ENCODE data around the gene OASL. TPM values are rescaled to one million over a fixed set of nuclear protein-coding genes. Genes with fewer than 3 reads are reported as not detected.

OASL gene
- total and polyA plus RNA-seq, 9 of the 15 experiments (the other 6 are each of a cell fraction or from before 2014, with no cell fraction given) = 0.14 TPM; not detected in 8

DNA sequence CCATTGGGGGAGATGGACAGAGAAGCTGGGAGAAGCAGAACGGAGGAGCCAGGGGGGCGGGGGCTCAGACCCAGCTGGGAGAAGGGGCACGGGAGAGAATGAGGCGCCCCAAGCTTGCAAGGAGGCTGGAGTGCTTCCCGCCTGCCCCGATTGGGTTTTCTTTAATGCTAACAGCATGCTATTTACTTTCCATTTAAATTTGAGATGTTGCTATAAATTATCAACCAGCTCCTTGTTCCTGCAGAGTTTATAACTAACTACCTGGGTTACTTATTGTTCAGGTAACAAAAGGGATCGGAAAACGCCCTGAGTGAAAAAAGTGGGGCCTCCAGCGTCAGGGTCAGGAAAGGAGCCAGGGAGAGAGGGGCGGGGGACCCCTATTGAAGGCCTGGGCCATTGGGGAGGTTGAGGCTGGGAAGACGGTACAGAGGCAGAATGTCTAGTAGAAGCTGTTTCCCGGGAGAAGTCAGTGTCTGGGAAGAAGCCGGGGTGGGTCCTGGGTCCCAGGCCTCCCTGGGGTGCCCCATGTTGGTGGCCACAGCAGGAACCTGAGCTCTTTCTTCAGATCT lies 58.2 kb downstream of the OASL start:
- ChIA-PET POLR2A (interaction anchor here (0.6 to 3.0 kb wide), 5 partner anchors 9 to 321 kb away, joined by 3 to 8 read pairs (median 3); no protein-coding TSS in a partner anchor), CTCF (ENCODE audit: low intra/inter-chr PET ratio) (no interaction called here)
- DNase-seq (ENCODE audit: extremely low read depth in 1 of 4, low spot score in 3 of 4) (no peak), FAIRE-seq (no peak), ATAC-seq (no peak)
- Histone ChIP-seq H3K4me1 (replicated peaks in 1 of 2; ENCODE audit: control insufficient read depth in 2 of 2, insufficient read depth in 2 of 2, low read length in 2 of 2) (peaks cover 0 to 10% of the 10 kb centered on the region in 2 experiments; a peak in 1 of 5 replicates), H3K9me1 (ENCODE audit: control insufficient read depth, insufficient read depth, low read length) (no peaks in the 10 kb centered on the region), H3K4me2 (ENCODE audit: insufficient read depth, low read length) (no peak overlapping the region), H2AFZ (ENCODE audit: low read depth, low read length) (no peak overlapping the region), H3K9me3 (replicated peaks; ENCODE audit: control insufficient read depth, insufficient read depth, low read depth, low read length) (no peaks in the 10 kb centered on the region), H4K20me1 (replicated peaks; ENCODE audit: control insufficient read depth, insufficient read depth, low read length) (no peaks in the 10 kb centered on the region), H3K27me3 (ENCODE audit: control insufficient read depth in 2 of 2, insufficient read depth in 2 of 2, low read length in 2 of 2) (no peaks in the 10 kb centered on the region), H3K79me2 (ENCODE audit: control insufficient read depth, insufficient read depth, low read length) (no peaks in the 10 kb centered on the region), H3K36me3 (ENCODE audit: control insufficient read depth, insufficient read depth, low read length) (no peaks in the 10 kb centered on the region), H3K27ac (ENCODE audit: extremely low read depth, low read depth, low read length) (no peak overlapping the region), H3K9ac (ENCODE audit: insufficient read depth in 1 of 2, low read depth in 2 of 2, low read length in 2 of 2) (no peak overlapping the region), H3K4me3 (no peak overlapping the region)
- intact Hi-C loops (cut with micrococcal nuclease) = no loop called here
- WGBS (ENCODE audit: insufficient coverage, low coverage, missing lambda C conversion rate) = 45% methylated on average over 12 of the region's 13 CpGs
- BruUV-seq (replicated peaks) = no TSS peak
- in situ Hi-C loops (cut with MboI) = no loop called here
- TF ChIP-seq, protein P1, sequence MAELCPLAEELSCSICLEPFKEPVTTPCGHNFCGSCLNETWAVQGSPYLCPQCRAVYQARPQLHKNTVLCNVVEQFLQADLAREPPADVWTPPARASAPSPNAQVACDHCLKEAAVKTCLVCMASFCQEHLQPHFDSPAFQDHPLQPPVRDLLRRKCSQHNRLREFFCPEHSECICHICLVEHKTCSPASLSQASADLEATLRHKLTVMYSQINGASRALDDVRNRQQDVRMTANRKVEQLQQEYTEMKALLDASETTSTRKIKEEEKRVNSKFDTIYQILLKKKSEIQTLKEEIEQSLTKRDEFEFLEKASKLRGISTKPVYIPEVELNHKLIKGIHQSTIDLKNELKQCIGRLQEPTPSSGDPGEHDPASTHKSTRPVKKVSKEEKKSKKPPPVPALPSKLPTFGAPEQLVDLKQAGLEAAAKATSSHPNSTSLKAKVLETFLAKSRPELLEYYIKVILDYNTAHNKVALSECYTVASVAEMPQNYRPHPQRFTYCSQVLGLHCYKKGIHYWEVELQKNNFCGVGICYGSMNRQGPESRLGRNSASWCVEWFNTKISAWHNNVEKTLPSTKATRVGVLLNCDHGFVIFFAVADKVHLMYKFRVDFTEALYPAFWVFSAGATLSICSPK (IDR thresholded peaks at IDR 0.05; ENCODE audit: borderline replicate concordance) = no peak
- TF ChIP-seq WHSC1 (IDR thresholded peaks at IDR 0.05; ENCODE audit: low read length) (no peak), SRSF7 (optimal IDR thresholded peaks at IDR 0.05; ENCODE audit: low read depth, low read length) (no peak), KLF13 (tag; IDR thresholded peaks at IDR 0.05; ENCODE audit: borderline replicate concordance, low read depth) (no peak), ZNF785 (CRISPR knock-in tag; IDR thresholded peaks at IDR 0.05) (no peak), RFX5 (IDR thresholded peaks at IDR 0.05; ENCODE audit: low read depth, low read length) (no peak), HNRNPH1 (optimal IDR thresholded peaks at IDR 0.05; ENCODE audit: low read depth, low read length) (no peak), IRF2 (CRISPR knock-in tag; IDR thresholded peaks at IDR 0.05) (no peak), NFE2 (IDR thresholded peaks at IDR 0.05; ENCODE audit: low read depth) (no peak)
- TF ChIP-seq, protein P2, sequence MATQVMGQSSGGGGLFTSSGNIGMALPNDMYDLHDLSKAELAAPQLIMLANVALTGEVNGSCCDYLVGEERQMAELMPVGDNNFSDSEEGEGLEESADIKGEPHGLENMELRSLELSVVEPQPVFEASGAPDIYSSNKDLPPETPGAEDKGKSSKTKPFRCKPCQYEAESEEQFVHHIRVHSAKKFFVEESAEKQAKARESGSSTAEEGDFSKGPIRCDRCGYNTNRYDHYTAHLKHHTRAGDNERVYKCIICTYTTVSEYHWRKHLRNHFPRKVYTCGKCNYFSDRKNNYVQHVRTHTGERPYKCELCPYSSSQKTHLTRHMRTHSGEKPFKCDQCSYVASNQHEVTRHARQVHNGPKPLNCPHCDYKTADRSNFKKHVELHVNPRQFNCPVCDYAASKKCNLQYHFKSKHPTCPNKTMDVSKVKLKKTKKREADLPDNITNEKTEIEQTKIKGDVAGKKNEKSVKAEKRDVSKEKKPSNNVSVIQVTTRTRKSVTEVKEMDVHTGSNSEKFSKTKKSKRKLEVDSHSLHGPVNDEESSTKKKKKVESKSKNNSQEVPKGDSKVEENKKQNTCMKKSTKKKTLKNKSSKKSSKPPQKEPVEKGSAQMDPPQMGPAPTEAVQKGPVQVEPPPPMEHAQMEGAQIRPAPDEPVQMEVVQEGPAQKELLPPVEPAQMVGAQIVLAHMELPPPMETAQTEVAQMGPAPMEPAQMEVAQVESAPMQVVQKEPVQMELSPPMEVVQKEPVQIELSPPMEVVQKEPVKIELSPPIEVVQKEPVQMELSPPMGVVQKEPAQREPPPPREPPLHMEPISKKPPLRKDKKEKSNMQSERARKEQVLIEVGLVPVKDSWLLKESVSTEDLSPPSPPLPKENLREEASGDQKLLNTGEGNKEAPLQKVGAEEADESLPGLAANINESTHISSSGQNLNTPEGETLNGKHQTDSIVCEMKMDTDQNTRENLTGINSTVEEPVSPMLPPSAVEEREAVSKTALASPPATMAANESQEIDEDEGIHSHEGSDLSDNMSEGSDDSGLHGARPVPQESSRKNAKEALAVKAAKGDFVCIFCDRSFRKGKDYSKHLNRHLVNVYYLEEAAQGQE (IDR thresholded peaks at IDR 0.05; ENCODE audit: borderline replicate concordance) = no peak
- TF ChIP-seq, protein P2 (CRISPR knock-in tag; IDR thresholded peaks at IDR 0.05; ENCODE audit: low read depth) = no peak
- TF ChIP-seq, protein P3, sequence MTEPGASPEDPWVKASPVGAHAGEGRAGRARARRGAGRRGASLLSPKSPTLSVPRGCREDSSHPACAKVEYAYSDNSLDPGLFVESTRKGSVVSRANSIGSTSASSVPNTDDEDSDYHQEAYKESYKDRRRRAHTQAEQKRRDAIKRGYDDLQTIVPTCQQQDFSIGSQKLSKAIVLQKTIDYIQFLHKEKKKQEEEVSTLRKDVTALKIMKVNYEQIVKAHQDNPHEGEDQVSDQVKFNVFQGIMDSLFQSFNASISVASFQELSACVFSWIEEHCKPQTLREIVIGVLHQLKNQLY (CRISPR knock-in tag; conservative IDR thresholded peaks at IDR 0.05) = no peak
